Measurements from ENCODE around the gene WNT3.
"Not testable (repeated sequence)": the region's sequence is repeated elsewhere in the genome, so short reads cannot be mapped to it uniquely, and the experiment has no call there.

Gene WNT3

DNA sequence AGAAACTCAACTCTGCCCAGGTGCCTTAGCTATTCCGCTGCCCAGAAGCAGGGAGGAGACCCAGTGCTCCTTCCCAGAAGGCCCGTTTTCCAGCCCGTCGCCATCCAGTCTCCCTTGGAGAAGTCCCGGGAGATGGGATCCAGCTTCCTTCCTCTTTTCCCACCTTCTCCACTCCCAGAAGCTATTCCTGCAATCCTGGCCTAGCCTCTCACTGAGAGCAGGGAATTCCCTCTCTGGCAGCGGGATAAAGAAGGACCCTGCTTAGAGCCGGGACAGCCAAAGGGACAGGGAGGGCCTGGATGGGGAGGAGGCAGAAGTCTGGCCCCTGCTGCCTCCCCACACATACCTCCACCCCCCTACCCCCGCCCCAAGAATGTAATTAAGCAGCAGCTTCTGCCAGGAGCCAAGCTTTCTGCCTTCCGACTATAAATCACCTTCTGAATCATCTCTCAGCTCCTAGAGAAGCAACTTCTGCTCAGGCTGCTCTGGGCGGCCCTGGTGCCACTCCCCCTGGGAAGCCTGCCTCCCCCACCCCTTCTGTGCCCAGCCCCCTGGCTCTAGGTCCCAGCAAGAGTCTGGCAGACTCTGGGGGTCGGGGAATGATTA, 6.4 kb downstream of the WNT3 start:
- DNase-seq: no peak

DNA sequence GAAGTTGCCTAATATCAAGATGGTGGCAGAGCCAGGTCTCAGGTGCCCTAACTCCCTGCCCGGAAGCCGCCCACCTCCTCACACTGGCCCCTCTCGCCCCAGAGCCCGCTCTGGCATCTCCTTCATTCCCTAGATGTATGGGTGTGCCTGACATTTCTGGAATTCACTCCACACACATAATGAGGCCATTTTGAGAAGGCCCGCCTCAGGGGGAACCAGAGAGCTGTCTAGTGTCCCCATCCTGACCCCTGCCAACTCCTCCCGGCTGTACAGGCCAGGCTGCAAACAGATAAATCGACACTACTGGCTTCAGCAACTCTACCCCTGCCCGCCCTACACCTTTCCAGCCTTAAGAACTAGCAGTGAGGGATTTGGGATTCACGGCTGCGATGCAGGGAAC, 7.7 kb downstream of the WNT3 start:
- no peak for DNase-seq

DNA sequence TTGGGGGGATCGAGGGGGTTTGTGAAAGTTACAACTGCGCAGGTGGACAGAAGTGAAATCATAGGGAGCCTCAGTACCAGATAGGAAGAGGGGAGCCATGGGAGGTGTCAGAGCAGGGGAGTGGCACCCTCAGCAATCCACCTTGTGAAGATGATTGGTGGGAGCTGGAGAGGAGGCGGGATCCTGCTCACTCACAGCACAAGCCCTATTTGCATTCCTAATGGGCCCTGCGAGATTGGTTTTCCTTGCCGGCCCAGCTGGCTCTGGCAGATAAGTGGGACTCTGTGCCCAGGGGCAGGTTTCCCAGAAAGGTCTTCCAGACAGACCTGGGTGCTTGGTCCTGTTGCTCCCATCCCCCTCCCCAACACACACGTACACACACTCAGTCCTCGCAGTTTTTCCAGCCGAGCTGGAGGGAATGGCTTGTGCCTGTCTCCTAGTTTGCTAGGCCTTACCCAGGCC, 9.4 kb downstream of the WNT3 start:
- no peak for DNase-seq

DNA sequence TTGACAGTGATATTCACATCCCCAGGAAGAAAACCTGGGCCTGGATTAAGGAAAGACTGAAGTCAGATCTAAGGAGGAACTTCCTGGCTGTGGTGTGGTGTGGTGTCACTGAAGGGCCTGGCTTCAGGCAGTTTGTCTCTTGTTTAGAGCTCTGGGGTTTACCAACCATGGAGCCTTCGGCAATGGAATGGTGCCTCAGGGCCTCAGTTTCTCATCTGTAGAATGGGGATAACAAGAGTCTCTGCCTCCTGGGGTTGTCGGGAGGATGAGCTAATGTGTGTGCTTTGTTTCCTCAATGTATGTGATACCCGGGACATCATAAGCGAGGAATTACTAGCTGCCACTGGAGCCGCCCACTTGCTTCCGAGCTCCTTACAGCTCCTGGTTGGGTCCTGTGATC, 12.7 kb downstream of the WNT3 start:
- DNase-seq: no peak

DNA sequence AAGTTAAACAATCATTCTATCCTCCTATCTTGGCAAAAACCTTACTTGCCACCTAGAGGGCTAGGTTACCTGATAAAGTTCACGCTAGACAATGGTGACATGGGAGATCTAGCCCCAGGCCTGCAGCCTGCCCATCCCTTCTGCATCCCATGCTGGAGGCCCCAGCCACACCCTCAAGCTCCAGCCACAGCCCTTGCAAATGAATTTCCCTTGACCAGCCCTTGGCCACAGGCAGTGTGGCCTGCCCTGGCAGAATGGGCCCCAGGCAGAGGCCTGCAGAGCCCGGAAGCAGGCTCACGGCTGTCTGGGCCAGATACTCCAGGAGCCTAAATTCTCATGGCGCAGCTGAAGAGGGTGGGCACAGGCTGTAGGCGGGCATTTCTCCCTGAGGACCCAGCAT, 14.9 kb downstream of the WNT3 start:
- no peak for DNase-seq

DNA sequence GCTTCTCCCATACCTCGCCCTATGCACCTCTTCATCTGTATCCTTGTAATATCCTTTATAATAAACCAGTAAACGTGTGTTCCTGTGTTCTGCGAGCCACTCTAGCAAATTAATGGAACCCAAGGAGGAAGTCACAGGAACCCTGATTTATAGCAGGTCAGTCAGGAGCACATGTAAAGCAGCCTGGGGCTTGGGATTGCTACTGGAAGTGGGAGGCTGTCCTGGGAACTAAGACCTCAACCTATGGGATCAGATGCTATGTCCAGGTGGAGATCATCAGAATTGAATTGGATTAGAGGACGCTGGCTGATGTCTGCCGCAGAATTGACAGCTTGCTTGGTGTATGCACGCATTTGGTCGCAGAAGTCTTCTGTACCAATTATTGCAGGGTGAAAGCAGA, 15.7 kb downstream of the WNT3 start:
- no peak for DNase-seq

DNA sequence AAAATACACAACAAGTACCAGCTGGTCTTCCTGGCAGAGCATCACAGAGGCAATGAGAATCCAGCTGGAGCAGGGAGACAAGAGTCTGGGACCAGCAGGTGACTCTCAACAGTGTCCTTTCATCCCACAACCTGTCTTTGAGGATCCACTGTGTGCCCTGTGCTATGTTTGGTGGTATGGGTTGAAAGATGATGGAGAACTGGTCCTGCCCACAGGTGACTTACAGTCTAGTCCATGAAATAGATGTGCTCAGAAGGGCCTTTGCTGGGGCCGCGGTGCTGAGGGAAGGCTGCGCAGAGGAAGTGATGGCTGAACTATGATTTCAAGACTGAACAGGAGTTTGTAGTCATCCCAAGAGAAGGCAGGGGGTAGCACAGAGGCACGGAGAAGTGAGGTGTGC, 17.9 kb downstream of the WNT3 start:
- DNase-seq: no peak

DNA sequence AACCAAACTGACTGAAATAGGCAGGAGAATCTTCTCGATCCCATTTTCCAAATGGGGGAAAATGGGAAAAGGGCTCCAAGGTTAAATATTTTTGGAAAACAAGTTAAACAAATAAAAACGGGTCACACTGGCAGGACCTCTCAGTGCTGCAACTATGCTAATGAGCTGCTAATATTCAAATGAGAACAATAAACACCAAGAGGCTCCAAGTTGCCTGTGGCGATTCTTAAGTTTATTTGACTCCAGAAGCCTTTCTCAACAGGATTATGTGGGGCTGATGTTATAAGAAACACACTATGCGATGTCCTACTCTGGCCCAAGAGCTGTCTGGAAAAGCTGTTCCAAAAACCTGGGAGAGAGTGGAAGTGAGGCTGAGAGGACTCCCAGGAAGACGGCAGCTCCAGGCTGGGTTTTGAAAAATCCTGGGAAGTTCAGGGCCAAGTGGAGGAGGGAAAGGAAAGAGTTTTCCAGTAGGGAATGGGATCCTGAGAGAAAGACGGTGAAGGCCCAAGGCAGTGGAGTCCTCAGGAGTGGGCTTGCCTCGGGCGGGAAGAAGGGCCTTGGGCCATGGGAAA, 21.4 kb downstream of the WNT3 start:
- DNase-seq: no peak

DNA sequence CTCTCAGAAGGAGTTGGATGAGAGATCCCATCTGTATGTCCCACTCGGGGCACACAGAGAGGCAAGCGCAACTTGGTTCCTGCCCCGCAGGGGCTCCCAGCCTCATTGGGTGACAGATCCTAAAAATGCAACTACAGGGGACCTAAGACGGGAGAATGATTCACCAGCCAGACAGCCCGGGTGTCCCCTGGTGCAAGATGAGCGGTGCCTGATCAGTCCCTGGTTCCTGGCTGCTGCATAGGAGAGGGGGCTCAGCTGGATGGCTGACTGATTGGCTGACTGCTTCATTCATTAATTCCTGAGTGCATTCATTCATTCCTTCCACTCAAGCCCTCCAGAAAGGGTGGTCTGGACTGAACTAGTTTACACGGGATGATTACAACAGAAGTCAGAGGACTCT, 22.0 kb downstream of the WNT3 start:
- no peak for DNase-seq

DNA sequence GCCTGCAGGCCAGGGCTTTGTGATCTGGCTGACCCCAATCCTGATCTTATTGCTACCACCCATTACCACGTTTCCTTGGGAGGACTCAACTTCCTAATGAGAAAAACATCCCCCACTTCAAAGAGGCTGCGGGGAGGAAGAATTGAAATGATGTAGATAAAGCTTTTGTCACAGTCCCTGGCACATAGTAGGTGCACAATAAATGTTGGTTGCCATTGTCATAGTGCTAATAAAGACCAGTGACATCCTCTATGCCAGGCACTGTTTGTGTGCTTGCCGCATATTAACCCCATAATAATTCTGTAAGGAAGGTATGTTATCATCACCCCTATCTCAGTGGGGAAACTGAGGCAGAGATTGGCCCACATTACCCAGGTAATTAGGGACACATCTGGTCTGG, 22.4 kb downstream of the WNT3 start:
- DNase-seq: no peak

DNA sequence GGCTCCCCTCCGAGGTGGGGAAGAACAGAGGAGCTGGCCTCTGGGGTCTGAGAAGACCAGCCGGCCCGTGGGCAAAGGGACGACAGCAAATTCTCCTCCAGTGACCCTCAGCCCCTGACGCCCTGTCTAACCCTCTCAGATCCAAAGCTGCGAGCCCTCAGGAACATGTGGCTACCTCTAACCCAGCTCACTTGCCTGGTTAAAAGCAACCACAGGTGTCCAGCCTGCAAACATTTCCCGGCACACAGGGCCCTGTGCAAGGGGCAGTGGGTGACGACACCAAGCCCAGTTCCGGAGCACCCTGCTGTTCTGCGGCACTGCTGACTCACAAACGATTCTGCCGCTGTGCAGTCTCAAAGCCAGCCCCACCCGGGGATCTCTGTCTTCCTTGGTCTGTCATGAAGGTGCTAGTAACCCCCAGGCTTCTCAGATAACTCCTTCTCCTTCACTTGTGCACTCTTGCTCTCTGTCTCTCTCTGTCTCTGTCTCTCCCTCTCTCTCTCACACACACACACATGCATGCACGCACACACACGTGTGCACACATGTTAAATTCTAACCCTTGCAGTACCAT, 23.0 kb downstream of the WNT3 start:
- DNase-seq: no peak

DNA sequence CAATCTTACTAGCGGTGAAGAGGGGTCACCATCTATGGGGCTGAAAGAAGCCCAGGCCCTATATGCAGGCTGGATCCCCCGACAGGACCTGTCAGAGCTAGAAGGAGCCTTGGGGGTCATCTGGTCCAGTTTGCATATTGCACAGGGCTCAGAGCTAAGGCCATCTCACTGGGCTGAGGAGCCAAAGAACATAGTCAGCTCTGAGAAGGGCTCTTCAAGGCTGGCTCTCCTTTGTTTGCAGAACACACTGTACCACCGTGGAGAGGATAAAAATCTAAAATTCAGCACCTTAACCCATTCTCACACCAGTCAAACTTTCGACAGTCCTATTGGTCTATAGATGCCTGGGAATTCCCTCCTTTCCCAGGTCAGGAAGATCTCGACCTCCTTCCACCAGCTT, 24.2 kb downstream of the WNT3 start:
- no peak for DNase-seq

DNA sequence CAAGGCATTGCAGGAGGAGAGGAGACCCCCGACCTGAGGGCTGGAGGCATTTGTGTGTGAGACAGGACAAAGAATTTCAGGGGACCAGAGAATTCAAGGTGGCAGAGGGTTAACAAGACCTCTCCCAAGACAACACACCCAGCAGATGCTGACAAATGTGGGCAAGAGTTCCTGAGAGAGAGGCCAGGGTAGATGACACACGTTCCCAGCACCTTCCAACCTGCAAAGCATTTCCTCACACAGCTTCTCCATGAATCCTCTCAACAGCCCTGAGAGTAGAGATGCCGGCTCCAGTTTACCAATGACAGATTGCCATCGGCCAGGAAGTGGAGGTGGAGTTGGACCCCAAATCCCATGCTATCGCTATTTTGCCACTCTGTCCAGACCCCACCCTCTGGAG, 25.0 kb downstream of the WNT3 start:
- DNase-seq: no peak

DNA sequence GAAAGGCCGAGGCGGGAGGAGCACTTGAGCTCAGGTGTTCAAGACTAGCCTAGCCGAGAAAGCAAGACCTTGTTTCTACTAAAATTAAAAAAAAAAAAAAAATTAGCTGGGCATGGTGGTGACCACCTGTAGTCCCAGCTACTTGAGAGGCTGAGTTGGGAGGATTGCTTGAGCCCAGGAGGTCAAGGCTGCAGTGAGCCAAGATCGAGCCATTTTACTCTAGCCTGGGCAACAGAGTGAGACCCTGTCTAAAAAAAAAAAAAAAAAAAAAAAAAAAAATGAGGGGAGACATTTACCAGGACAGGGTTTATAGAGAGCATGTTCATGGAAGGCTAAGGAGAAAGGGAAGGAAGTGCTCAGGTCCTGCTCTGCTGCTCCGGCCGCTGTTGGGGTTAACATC, 25.5 kb downstream of the WNT3 start:
- not testable (repeated sequence) for DNase-seq

DNA sequence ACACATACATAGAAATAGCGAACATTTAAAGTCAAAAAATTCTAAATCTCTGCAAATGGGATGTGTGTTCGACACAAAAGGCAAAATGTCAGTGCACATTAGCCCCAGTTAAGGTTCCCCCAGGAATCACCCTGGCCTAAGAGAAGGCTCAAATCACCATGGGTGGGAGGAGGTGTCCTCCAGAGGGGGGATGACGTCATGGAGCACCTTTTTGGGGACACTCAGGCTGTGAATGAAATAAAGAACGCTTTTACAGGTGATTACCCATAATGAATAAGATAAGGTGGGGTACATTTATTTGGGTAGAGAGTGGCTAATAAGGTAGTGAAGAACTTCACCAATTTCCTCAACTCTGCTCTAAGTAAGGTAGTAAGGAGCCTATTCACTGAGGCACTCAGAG, 26.4 kb downstream of the WNT3 start:
- no peak for DNase-seq

DNA sequence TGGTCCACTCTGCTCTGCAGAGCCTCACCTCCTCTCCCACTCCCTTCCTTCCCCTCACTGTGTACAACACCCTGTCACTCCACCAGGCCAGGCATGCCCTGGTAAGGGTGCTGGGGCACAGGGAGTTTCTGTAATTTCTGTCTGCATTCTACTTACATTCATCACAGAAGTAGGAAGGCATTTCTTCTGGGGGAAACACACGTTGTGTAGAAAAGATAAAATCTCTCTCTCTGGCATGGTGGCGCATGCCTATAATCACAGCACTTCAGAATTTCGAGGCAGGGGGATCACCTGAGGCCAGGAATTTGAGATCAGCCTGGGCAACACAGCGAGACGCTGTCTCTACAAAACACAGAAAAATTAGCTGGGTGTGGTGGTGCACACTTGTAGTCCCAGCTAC, 27.0 kb downstream of the WNT3 start:
- no peak for DNase-seq

DNA sequence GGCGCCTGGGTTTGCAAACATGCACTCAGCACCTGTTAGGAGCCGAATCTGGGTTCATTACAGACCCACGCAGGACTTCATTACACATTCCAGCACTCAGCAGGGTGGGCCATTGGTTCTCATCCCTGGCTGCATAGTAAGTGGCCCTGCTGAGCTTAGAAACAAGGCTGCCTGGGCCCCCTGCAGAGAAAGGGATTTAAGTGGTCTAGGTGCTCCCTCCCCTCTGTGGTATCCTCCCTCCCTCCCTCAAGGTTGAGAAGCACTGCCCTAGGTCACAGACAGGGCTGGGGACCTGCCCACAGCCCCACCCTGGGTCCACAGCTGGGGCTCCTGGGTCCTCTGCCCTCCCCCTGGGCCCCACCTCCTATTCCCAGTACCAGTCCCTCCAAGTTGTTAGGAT, 28.3 kb downstream of the WNT3 start:
- no peak for DNase-seq

DNA sequence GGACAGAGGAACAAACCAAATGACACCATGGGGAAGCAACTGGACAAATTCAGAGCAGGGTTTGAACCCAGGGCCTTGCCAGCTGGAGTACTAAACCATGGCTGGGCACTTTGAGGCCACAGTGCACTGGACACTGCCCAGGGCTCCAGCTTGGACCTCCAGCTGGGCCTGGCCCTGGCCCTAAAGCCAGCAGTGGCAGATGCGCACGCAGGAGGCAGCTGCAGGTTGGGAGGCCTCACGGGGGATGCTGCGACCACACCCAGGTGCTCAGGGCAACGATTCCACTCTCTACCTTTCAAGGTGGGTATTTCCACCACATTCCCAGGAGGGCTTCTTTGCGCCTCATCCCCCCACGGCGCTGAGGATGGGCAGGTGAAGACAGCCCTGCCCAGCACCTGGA, 28.9 kb downstream of the WNT3 start:
- DNase-seq: no peak

DNA sequence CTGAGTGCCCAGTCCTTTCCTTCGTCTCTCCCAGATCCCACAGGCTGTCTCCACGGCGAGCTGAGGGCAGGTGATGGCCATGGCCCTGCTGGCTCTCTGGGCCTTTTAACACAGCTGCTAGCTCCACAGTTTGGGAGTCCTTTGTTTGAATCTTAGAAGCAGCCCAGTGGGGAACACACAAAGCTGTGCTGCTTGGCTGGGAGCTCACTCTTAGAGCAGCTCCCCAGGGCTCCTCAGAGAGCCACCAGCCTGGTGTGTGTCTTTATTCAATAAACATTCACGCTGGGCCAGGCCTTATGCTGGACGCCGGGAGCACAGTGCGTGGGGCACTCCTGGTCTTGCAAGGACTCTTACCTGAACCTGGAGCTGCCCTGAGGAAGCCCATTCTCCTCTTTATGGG, 29.7 kb downstream of the WNT3 start:
- no peak for DNase-seq

DNA sequence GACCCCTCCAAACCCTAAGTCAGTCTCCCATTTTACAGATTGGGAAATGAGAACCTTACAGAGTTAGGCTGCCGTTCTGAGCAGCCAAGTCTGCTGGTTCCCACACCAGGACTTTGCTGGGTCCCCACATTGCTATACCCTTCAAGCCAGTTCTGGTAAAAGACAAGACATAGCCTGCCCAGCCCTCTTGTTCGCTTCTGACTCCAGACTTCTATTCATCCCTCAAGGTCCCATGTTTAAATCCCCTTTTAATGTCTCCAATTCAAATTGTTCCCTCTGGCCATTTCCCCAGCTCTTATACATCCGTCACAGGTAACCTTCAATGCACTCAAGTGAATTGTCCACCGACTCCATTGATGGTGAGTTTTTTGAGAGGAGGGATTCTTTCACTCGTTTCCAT, 30.2 kb downstream of the WNT3 start:
- DNase-seq: no peak

DNA sequence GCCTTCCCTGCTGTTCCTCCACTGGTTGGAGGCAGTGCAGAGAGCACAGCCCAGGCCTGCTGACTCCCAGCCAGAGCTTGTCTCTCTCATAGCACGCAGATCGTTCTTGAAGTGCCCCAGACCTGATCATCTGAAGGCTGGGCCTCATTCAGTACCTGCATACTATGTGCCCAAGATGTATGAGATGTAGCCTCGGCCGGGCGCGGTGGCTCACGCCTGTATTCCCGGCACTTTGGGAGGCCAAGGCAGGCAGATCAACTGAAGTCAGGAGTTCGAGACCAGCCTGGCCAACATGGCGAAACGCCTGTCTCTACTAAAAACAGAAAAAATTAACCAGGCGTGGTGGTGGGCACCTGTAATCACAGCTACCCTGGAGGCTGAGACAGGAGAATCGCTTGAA, 31.0 kb downstream of the WNT3 start:
- no peak for DNase-seq

DNA sequence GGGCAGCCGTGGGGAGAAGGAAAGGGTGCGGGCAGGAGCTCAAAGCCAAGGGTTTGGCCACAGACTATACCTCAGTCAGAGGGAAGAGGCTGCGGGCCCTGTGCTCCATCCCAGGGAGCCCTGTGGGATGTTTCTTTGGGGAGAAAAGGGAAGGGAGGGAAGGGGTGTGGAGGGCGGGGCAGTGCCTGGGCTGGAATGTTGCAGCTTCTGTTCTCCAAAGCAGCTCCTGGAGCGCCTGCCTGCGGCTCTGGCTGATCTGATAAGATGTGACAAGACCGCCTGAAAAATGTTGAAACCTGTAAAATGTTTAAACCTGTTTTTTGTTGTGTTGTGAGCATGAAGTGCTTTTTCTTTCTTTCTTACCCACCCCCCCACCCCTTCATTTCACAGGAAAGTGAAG, 32.8 kb downstream of the WNT3 start:
- DNase-seq: no peak

DNA sequence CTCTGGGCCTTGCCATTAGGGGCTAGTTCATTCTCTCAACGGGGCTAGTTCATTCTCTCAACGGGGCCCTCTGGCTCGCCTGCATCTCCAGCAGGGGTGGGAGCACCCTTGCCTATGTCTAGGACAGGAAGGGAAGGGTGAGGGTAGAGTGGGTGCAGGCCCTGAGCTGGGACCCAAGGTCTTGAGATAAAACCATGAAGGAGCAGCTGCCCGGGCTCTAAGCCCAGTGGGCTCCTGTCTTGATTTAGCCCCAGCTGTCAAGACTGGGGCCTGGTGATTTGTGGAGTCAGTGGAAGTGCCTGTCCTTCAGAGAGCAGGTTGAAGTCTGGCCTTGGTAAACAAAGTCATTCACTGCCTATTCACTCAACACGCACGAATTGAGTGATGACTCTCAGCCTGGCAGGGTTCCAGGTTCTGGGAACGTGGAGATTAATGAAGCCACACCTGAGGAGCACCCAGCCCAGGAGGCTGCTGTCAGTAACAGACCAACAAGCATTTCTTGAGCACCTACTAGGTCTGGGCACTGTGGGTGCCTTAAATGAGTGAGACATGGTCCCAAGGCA, 35.4 kb downstream of the WNT3 start:
- DNase-seq: no peak

DNA sequence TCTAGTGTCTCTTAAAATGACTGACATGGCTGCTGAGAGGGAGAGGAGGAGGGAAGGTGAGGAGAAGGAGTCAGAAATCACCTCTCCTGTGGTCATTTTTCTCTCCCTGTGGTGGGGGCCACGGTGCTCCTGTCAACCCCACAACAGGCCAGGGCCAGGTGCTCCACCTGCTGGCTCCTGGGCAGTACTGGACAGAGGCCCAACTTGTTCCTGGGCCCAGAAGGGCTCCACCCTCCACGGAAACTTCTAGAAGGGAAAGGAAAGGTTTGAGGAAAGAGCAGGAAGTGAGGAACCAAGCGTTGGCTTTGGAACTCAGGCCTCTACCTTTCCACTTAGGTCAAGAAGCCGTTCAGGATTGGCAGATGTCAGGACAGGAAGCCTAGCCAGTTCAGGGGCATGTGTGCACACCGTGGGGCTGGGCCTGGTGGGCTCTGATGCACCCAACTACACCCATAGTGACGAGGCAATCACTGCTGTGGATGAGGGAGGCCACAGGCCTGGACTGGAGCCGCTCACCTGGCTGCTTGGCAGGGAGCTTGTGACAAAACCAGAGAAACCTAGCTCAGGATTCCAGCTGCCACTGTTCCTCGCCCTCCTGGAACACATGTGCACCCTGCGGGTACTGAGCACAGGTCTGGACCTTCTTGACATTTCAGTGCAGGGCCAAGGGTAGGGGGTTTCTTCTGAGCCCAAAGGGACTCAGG, 36.1 kb downstream of the WNT3 start:
- DNase-seq: no peak
